ENCODE measurements around the gene ARL6IP5. TPM values are rescaled to one million over a fixed set of nuclear protein-coding genes. Genes with fewer than 3 reads are reported as not detected.

ARL6IP5 gene
- polyA plus RNA-seq = 241 and 392 TPM in 2 replicates

GRCh38 chr3:69084326-69085167 is at the start of gene ARL6IP5:
ARL6IP5 (plus strand) TSS chr3:69084937; CDS start chr3:69085048, 111 bp downstream.

DNA sequence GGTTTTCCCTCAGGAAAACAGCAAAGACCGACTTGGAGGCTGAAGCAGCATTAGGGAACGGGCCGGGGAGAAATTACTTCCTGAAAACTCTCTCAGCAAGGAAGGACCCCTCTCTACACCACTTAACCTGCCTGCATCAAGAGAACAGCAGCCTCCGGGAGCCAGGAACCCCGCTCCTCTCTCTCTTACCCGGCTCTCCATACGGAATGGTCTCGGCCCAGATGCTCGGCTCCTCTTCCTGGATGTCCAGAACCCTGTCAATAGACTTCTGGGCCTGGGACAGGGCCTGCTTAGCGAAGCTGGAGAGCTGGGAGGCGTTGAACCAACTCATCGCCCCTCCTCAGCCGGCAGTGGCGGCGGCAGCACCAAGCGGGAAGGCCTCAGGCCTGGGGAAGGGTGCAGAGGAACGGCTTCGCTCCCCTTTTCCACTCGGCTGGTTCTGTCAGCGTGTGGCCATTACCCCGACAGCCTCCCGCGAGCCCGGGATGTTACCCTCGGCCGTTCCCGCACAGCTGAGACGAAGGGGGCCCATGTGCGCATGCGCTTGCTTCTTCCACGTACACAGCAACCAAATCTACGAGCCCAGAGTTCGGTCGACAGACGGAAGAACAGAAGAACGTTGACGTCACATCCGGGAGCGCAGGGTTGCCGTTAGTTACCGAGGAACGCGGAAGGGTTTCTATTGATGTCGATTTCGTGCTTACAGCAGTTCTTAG is 32.8 kb upstream of the ARL6IP5 start, which contains the start of gene TMF1:
TMF1 (minus strand) TSS at position 578 of the 716 bp plus-strand sequence; CDS start at position 331, 247 bp downstream.

DNA sequence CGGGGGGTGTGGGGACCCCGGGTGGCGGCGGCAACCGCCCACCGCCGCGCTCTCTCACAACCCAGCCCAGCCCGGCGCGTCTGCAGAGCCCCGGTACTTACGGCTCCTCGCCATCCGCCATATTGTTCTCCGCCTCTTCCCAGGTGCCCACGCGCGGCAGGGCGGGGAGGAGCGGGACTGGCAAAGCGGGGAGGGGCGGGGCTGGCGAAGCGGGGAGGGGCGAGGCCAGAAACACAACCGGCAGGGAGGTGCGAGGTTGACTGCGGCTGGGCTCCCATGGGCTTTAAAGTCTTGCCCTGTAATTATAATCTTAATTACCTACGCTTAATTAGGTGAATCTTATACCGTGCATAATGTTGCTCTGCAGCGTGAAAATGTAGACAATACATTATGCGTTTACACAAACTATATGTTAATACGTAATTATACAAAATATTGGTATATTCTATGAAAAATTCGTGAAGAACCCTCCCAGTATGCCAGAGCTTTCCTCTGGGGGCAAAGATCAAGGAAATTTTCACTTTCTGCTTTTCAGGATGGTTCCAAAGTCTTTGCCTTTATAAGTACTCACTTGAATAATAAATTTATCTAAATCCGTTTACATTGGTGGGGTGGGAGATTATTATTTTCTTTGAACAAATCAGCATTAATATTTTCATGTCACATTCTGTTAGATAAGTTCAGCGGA is 4.4 kb upstream of the ARL6IP5 start, which contains the start of gene UBA3:
UBA3 (minus strand) TSS at position 133 of the 688 bp plus-strand sequence; CDS start at position 121, 12 bp downstream.

DNA sequence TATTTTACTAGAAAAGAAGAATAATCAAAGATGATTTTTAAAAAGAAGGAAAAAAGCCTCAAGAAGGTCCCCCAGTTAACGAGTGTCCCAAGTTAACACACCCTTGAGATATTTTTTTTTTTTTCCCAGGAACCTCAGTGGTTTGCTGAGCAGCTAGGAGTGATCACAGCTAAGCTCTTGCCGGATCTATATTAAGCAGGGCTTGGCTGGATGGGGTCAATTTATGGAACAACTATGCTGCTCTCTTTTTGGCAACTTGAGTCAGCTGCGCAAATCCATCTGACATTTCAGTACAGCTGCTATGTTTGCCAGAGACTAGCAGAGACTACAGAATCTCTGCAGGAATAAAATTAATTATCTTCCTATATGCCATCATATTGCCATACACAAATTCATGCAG is 37.7 kb downstream of the ARL6IP5 start, which contains the start of gene LMOD3:
LMOD3 (minus strand) TSS at position 193 of the 400 bp plus-strand sequence. CDS start 209 bp downstream, outside the sequence.

Other genes with a start within 250 kb of the ARL6IP5 start
- 3.3 and 7.9 TPM in 2 replicates for gene TAFA4, start 152.4 kb upstream of the ARL6IP5 start, polyA plus RNA-seq
- gene EOGT, start 71.3 kb upstream of the ARL6IP5 start, polyA plus RNA-seq = 0.15 and 2.7 TPM in 2 replicates
- 22.7 and 27.4 TPM in 2 replicates for gene TMF1, start 32.6 kb upstream of the ARL6IP5 start, polyA plus RNA-seq
- gene UBA3, start 4.6 kb upstream of the ARL6IP5 start, polyA plus RNA-seq = 91.2 and 110 TPM in 2 replicates
- 0.32 TPM in 1 of 2 replicates, not detected in the other for gene LMOD3, start 37.7 kb downstream of the ARL6IP5 start, polyA plus RNA-seq